NCI-H1436 (cell line): ENCODE results near the gene MFSD2A.
"Not testable (repeated sequence)": the region's sequence is repeated elsewhere in the genome, so short reads cannot be mapped to it uniquely, and the experiment has no call there.

Experiments used
- DNase-seq: peaks from one replicate; lab custom pipeline; 2025; lab: John Stamatoyannopoulos, UW

Gene MFSD2A

GRCh38 chr1:39940980-39941871 is 13.7 kb upstream of the MFSD2A start:
- DNase-seq = peak; percentile 36

DNA sequence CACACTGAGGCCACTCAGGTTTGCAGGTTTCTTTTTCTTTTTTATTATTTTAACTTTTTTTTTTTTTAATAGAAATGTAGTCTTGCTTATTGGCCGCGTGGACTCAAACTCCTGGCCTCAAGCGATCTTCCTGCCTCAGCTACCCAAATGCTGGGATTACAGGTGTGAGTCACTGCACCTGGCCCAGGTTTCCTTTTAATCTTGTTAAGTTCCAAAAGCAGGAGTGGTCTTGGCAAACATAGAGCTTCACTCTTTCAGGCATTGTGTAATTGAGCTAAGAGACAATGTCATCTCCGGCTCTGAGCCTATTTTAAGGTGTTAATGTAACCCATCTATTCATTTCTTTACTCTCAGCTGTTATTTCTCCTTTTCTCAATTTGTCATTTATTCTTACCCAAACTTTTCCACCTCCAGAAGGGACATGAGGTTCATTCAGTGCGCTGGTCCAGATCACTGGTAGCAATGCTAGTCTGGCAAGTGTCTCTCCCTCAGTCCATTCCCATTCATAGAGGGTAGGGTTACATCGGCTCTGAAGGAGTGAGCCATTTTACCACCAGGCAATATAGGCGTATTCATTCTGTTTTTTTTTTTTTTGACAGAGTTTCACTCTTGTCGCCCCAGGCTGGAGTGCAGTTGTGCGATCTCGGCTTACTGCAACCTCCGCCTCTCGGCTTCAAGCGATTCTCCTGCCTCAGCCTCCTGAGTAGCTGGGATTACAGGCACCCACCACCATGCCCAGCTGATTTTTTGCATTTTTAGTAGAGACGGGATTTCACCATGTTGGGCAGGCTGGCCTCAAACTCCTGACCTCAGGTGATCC is 11.3 kb upstream of the MFSD2A start:
- no peak for DNase-seq

- DNase-seq = no peak
Observed at GRCh38 chr1:39944410-39945112, 10.4 kb upstream of the MFSD2A start.

- no peak for DNase-seq
Observed at GRCh38 chr1:39946216-39946615, 8.7 kb upstream of the MFSD2A start.

GRCh38 chr1:39947260-39947659 is 7.7 kb upstream of the MFSD2A start:
- DNase-seq = no peak

GRCh38 chr1:39949891-39950290 is 5.1 kb upstream of the MFSD2A start:
- DNase-seq = no peak

GRCh38 chr1:39951926-39952325 is 3.0 kb upstream of the MFSD2A start:
- no peak for DNase-seq

- DNase-seq = no peak
Observed at GRCh38 chr1:39952359-39953110, 2.4 kb upstream of the MFSD2A start.

- no peak for DNase-seq
Observed at GRCh38 chr1:39954324-39954869, 548 bp upstream of the MFSD2A start.

- peak; percentile 46 for DNase-seq
Observed at GRCh38 chr1:39955547-39956539, 898 bp downstream of the MFSD2A start.

DNA sequence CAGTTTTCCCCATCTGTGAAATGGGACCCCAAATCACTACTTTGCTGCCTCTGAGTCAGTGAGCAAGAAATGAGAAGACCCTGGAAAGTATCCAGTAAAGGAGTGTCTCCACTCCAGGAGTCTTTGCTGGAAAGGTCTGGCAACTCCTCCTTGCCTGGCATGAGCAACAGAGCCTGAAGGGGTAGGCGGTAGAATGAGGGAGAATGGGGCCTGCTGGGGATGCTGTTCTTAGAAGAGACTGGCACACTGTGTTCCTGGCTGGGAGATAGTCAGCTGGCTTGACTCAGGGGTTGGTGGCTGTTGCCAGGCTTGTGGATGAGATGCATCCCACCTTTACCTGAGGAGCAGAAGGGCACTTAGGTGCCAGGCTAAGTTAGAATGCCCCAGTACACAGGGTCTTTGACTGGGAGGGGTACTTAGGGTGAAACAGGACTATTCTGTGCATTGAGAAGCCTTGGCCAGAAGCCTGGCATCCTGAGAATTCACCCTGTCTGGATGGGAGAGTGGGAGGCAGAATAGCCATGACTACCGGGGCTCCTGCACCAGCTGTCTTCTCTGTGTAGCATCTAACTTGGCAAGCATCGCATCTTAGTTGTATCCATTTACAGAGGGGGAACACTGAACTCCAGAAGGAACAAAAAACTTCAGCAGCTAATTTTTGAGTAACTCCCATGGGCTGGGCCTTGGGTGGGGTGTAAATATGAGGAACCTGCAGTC is 2.5 kb downstream of the MFSD2A start:
- no peak for DNase-seq

- DNase-seq = no peak
Observed at GRCh38 chr1:39958403-39959200, 3.7 kb downstream of the MFSD2A start.

- DNase-seq = peak; percentile 11
Observed at GRCh38 chr1:39959651-39960333, 4.8 kb downstream of the MFSD2A start.

DNA sequence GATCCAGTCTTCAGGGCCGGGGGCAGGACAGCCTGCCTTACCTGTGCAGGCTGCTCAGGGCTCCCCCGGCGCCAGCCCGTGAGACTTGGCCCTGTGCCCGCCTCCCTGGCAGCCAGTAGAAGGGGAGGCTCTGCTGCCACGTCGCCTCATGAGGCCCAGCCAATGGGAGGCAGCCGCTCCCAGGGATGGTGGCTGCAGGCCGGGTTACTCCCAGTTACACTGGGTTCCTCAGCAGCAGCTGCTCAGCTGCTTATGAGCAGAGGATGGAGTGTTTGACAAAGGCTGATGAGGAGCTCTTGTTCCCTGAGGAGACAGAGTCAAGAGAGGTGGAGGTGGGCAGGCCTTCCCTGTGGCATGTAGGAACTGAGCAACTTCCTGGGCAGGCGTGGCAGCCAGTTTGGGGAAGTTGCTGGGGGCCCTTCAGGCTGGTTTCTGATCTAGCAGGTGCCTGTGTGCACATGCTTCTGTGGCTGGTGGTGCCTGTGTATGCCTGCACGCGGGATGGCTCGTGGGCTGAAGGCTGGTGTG is 5.5 kb downstream of the MFSD2A start:
- peak; percentile 95 for DNase-seq

GRCh38 chr1:39962450-39962825 is 7.5 kb downstream of the MFSD2A start:
- no peak for DNase-seq

DNA sequence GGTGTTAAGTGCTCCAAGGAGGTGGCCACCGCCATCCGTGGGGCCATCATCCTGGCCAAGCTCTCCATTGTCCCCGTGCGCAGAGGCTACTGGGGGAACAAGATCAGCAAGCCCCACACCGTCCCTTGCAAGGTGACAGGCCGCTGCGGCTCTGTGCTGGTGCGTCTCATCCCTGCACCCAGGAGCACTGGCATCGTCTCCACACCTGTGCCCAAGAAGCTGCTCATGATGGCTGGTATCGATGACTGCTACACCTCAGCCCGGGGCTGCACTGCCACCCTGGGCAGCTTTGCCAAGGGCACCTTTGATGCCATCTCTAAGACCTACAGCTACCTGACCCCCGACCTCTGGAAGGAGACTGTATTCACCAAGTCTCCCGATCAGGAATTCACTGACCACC is 8.0 kb downstream of the MFSD2A start:
- DNase-seq = not testable (repeated sequence)

DNA sequence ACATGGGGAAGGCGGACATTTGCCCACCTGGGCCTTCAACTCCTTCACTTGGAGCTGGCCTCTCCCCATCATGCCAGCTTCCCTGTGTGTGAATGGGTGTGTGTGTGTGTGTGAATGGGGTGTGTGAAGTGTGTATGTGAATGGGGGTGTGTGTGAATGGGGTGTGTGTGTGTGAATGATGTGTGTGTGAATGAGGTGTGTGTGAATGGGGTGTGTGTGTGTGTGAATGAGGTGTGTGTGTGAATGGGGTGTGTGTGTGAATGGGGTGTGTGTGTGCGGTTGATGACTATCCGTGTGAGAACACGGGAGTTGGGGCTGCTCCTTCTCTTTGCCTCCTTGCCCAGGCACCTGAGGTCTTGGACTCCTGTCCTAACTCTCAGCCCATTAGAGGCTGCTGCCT is 9.6 kb downstream of the MFSD2A start:
- DNase-seq = no peak

DNA sequence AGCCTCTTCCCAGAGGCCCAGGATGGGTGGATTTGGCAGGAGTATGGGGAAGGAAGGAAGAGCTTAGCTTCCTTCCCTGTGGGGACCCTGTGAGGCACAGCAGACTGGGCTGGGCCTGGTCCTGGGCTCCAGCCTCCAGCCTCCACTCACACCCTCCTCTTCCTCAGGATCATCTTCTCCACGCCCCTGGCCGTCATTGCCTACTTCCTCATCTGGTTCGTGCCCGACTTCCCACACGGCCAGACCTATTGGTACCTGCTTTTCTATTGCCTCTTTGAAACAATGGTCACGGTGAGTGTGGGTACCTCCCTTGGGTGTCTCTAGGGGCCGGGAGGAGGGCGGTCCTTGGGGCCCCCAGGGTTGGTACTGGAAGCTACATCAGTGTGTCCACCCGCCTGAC is 10.1 kb downstream of the MFSD2A start:
- DNase-seq = no peak
